Measurements from ENCODE around the gene DVL3. TPM values are rescaled to one million over a fixed set of nuclear protein-coding genes. Genes with fewer than 3 reads are reported as not detected.
"Not testable (repeated sequence)": the region's sequence is repeated elsewhere in the genome, so short reads cannot be mapped to it uniquely, and the experiment has no call there.

Gene DVL3
- polyA plus RNA-seq, 1 donor from 2014 or later, result 6.4 TPM

DNA sequence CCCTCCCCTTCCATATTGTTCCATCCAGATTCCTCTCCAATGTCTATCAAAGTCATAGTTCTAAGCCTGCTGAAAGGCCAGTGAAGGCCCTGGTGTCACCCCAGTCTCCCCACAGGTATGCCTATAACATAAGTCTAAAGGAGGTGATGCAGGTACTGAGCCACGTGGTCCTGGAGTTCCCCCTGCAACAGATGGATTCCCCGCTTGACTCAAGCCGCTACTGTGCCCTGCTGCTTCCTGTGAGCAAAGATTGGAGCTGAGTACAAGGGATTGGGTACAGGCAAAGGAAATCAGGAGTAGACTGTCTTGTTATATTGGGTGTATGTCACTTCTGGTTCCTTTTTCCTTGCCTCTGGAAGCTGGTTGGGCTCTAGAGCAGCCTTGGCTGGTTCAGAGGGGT, 11.8 kb upstream of the DVL3 start:
- H3K27ac Mint-ChIP-seq, result peak overlapping the region in 1 of 3 donors; percentile 23
- H3K27me3 Mint-ChIP-seq, result no peaks in the 10 kb centered on the region
- H3K4me3 Mint-ChIP-seq, result no peak overlapping the region
- peaks cover 2% of the 10 kb centered on the region for H3K36me3 Mint-ChIP-seq
- peaks cover 3 to 7% (median 6%) of the 10 kb centered on the region in 3 donors for H3K4me1 Mint-ChIP-seq
- H3K9me3 Mint-ChIP-seq, result no peaks in the 10 kb centered on the region

DNA sequence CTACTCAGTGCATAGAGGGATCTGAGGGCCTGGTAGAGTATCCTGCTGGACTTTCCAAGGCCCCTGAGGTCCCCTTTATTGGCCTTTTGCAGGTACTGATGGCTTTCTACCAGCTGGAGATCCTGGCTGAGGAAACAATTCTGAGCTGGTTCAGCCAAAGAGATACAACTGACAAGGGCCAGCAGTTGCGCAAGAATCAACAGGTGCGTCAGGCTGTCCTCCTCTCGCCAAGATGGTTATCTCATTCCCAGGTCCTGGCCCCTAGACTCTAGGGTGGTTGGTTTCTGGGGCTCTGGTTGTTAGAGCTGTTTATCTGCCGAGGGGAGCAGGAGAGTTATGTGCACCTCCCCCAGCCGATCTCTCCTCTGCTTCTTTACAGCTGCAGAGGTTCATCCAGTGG, 10.7 kb upstream of the DVL3 start:
- no peaks in the 10 kb centered on the region for H3K9me3 Mint-ChIP-seq
- peaks cover 3 to 7% (median 6%) of the 10 kb centered on the region in 3 donors for H3K4me1 Mint-ChIP-seq
- H3K27me3 Mint-ChIP-seq, result no peaks in the 10 kb centered on the region

GRCh38 chr3:184145111-184145524, 10.1 kb upstream of the DVL3 start:
- peaks cover 3 to 7% (median 6%) of the 10 kb centered on the region in 3 donors for H3K4me1 Mint-ChIP-seq
- peak overlapping the region; percentile 53 to 77 (median 62) for H3K27ac Mint-ChIP-seq
- no peaks in the 10 kb centered on the region for H3K9me3 Mint-ChIP-seq
- H3K4me3 Mint-ChIP-seq, result peak overlapping the region in 1 of 4 donors; percentile 43
- H3K27me3 Mint-ChIP-seq, result no peaks in the 10 kb centered on the region
- H3K36me3 Mint-ChIP-seq, result peaks cover 2% of the 10 kb centered on the region

More for the DNA sequence above, 10.7 kb upstream of the DVL3 start:
- Mint-ChIP-seq H3K36me3 (peaks cover 2% of the 10 kb centered on the region), H3K4me3 (no peak overlapping the region), H3K27ac (peak overlapping the region in 1 of 3 donors; percentile 5)

DNA sequence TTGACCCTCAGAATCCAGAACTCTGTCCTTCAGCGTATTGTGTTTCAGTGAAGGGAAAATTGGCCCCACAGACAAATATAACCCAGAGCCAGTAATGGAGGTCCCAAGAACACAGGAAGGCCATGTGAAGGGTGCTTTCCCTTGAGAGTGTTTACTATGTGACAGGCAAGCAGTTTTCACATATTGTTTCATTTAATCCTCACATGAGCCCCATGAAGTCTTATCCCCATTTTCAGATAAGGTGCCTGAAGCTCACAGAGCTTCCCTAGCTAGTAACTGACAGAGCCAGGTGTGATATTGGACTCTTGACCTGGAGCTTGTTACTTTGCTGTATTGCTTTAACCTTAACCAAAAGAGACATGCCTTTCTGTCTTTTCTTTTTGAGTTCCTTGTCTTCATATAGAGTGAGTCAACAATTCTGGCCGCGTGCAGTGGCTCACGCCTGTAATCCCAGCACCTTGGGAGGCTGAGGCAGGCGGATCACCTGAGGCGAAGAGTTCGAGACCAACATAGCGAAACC, 9.4 kb upstream of the DVL3 start:
- H3K27me3 Mint-ChIP-seq, result no peaks in the 10 kb centered on the region
- H3K36me3 Mint-ChIP-seq, result no peaks in the 10 kb centered on the region
- peaks cover 3 to 7% (median 6%) of the 10 kb centered on the region in 3 donors for H3K4me1 Mint-ChIP-seq
- H3K4me3 Mint-ChIP-seq, result no peak overlapping the region
- H3K27ac Mint-ChIP-seq, result peak overlapping the region in 2 of 3 donors; percentile 62 to 84
- no peaks in the 10 kb centered on the region for H3K9me3 Mint-ChIP-seq

DNA sequence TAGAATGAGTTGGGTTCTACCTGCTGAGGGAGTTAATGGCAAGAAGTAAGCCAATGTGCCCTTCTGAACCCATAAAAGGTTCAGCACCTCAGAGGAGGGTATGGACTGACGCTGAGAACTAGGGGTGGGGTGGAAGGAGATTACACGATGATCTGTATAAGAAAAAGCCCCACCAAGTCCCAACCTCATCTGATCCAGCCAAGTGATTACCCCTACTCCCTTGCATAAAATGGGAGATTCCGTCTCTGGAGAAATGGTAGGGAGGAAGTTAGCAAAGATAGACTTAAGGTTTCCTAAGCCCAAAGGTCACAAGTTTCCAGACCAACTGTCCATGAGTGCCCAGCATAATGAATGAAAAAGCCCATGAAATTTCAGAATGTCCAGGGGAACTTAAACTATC, 7.1 kb upstream of the DVL3 start:
- Mint-ChIP-seq H3K4me1 (peaks cover 3 to 7% (median 6%) of the 10 kb centered on the region in 3 donors), H3K27ac (peak overlapping the region in 1 of 3 donors; percentile 85), H3K9me3 (no peaks in the 10 kb centered on the region), H3K4me3 (no peak overlapping the region), H3K27me3 (no peaks in the 10 kb centered on the region), H3K36me3 (no peaks in the 10 kb centered on the region)

GRCh38 chr3:184149123-184149522, 6.1 kb upstream of the DVL3 start:
- peaks cover 3 to 10% (median 7%) of the 10 kb centered on the region in 3 donors for H3K4me1 Mint-ChIP-seq
- H3K27me3 Mint-ChIP-seq, result no peaks in the 10 kb centered on the region
- no peak overlapping the region for H3K4me3 Mint-ChIP-seq
- no peak overlapping the region for H3K27ac Mint-ChIP-seq
- H3K36me3 Mint-ChIP-seq, result no peaks in the 10 kb centered on the region
- no peaks in the 10 kb centered on the region for H3K9me3 Mint-ChIP-seq

DNA sequence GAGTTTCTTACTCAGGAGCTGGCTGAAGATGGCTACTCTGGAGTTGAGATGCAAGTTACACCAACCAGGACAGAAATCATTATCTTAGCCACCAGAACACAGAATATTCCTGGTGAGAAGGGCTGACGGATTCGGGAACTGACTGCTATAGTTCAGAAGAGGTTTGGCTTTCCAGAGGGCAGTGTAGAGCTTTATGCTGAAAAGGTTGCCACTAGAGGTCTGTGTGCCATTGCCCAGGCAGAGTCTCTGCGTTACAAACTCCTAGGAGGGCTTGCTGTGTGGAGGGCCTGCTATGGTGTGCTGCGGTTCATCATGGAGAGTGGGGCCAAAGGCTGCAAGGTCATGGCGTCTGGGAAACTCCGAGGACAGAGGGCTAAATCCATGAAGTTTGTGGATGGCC, 5.4 kb upstream of the DVL3 start:
- H3K27ac Mint-ChIP-seq, H3K9me3 Mint-ChIP-seq, H3K27me3 Mint-ChIP-seq, H3K4me1 Mint-ChIP-seq, H3K36me3 Mint-ChIP-seq: not testable (repeated sequence)
- peak overlapping the region in 1 of 4 donors; percentile 21 for H3K4me3 Mint-ChIP-seq

- peak overlapping the region; percentile 85 to 92 (median 88) for H3K27ac Mint-ChIP-seq
- peak overlapping the region; percentile 85 to 97 (median 97) for H3K4me3 Mint-ChIP-seq
- H3K27me3 Mint-ChIP-seq, result no peaks in the 10 kb centered on the region
- H3K9me3 Mint-ChIP-seq, result no peaks in the 10 kb centered on the region
- peaks cover 2% of the 10 kb centered on the region for H3K36me3 Mint-ChIP-seq
- peaks cover 12 to 31% (median 27%) of the 10 kb centered on the region in 3 donors for H3K4me1 Mint-ChIP-seq
Observed at GRCh38 chr3:184155644-184156521, 706 bp downstream of the DVL3 start.

DNA sequence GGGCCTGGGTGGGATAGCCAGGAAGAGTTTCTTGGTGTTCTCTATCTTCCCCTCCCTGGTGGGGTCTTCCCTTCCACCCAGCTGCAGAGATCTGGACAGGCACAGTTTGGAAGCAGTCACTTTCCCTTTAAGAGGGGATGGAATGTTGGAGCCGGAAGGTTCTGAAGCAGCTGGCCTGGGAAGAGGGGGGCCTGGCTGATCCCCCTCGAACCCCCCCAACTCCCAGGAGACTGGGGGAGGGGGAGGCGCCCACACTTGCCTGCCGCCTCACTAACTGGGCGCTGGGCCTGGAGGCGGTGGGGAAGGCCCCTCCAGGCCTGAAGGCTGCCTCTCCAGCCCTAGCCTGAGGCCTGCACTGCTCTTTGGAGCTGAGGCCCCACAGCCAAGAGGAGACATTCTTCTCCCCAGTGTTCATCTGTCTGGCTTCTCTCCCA, 1.4 kb downstream of the DVL3 start:
- peaks cover 15 to 33% (median 29%) of the 10 kb centered on the region in 3 donors for H3K4me1 Mint-ChIP-seq
- H3K36me3 Mint-ChIP-seq, result peaks cover 2% of the 10 kb centered on the region
- H3K27ac Mint-ChIP-seq, result peak overlapping the region in 2 of 3 donors; percentile 85 to 92
- H3K27me3 Mint-ChIP-seq, result no peaks in the 10 kb centered on the region
- H3K4me3 Mint-ChIP-seq, result peak overlapping the region; percentile 85 to 97 (median 97)
- H3K9me3 Mint-ChIP-seq, result no peaks in the 10 kb centered on the region

- Mint-ChIP-seq H3K4me1 (peaks cover 17 to 37% (median 31%) of the 10 kb centered on the region in 3 donors), H3K36me3 (peaks cover 2% of the 10 kb centered on the region), H3K9me3 (no peaks in the 10 kb centered on the region), H3K27me3 (no peaks in the 10 kb centered on the region), H3K4me3 (peak overlapping the region; percentile 69 to 97 (median 85)), H3K27ac (peak overlapping the region in 1 of 3 donors; percentile 45)
Observed at GRCh38 chr3:184157206-184157605, 2.0 kb downstream of the DVL3 start.

DNA sequence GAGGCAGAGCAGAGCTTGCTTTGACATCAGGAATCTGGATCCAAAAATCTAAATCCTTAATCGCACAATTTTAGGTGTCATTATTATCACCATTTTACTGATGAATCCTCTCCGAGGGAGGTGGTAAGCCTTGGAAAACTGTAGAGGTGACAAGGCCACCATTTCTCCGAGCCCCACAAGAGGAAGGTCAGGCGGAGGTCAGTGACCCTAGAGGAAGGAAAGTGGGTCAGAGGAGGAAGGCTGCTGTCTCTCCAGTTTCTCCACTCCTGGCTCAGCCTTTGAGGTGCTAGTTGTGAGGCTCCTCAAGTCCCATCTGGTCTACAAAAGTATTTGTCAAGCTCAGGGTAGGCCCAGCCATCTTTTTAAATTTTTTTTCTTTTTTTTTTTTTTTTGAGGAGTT, 3.2 kb downstream of the DVL3 start:
- no peaks in the 10 kb centered on the region for H3K9me3 Mint-ChIP-seq
- no peak overlapping the region for H3K4me3 Mint-ChIP-seq
- peaks cover 18 to 37% (median 29%) of the 10 kb centered on the region in 3 donors for H3K4me1 Mint-ChIP-seq
- H3K36me3 Mint-ChIP-seq, result peaks cover 4% of the 10 kb centered on the region
- H3K27me3 Mint-ChIP-seq, result no peaks in the 10 kb centered on the region
- H3K27ac Mint-ChIP-seq, result no peak overlapping the region

GRCh38 chr3:184160456-184160855, 5.3 kb downstream of the DVL3 start:
- H3K4me1 Mint-ChIP-seq, result peaks cover 18 to 37% (median 27%) of the 10 kb centered on the region in 3 donors
- H3K4me3 Mint-ChIP-seq, result no peak overlapping the region
- H3K36me3 Mint-ChIP-seq, result peaks cover 4% of the 10 kb centered on the region
- no peak overlapping the region for H3K27ac Mint-ChIP-seq
- no peaks in the 10 kb centered on the region for H3K27me3 Mint-ChIP-seq
- H3K9me3 Mint-ChIP-seq, result no peaks in the 10 kb centered on the region

DNA sequence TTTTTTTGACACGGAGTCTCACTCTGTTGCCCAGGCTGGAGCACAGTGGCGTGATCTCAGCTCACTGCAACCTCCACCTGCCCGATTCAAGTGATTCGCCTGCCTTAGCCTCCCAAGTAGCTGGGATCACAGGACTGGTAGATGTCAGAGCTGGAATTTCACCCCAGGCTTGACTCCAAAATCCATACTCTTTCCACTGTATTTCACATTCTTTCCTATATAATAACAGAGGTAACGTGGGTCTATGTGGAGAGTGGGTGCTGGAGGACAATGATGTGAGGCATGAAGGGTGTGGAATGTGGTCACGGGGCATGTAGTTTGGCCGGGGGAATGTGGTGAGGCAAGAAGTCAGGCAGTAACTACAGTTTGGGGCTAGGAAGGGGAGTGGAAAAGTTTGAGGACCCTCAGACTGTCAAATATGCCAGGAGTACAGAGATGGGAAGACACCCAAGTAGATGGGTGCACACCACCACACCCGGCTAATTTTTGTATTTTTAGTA, 7.4 kb downstream of the DVL3 start:
- not testable (repeated sequence) for H3K4me3 Mint-ChIP-seq, H3K27me3 Mint-ChIP-seq, H3K36me3 Mint-ChIP-seq, H3K9me3 Mint-ChIP-seq, H3K27ac Mint-ChIP-seq
- H3K4me1 Mint-ChIP-seq, result peaks cover 8 to 19% (median 15%) of the 10 kb centered on the region in 3 donors

GRCh38 chr3:184164648-184165330, 9.6 kb downstream of the DVL3 start:
- Mint-ChIP-seq H3K4me1 (peaks cover 6 to 10% (median 9%) of the 10 kb centered on the region in 3 donors), H3K27me3 (no peaks in the 10 kb centered on the region), H3K4me3 (peak overlapping the region in 1 of 4 donors; percentile 45), H3K27ac (no peak overlapping the region), H3K9me3 (no peaks in the 10 kb centered on the region), H3K36me3 (peaks cover 5% of the 10 kb centered on the region)

- H3K36me3 Mint-ChIP-seq, result peaks cover 5% of the 10 kb centered on the region
- no peaks in the 10 kb centered on the region for H3K9me3 Mint-ChIP-seq
Observed at GRCh38 chr3:184165543-184165942, 10.4 kb downstream of the DVL3 start.

More at GRCh38 chr3:184165543-184165942, 10.4 kb downstream of the DVL3 start:
- Mint-ChIP-seq H3K4me3 (no peak overlapping the region), H3K4me1 (peaks cover 4 to 6% (median 6%) of the 10 kb centered on the region in 3 donors), H3K27ac (no peak overlapping the region), H3K27me3 (no peaks in the 10 kb centered on the region)
